Lung (tissue), 12 donors: ENCODE data around the gene GBF1. TPM values are rescaled to one million over a fixed set of nuclear protein-coding genes. Genes with fewer than 3 reads are reported as not detected.

Experiments
- ATAC-seq: fragments of 200-7000 bp; cut with Tn5 transposase; one replicate; pipeline ENCODE4 v1.9.1; 2020; ENCODE audit warnings: moderate number of reproducible peaks; ENCODE audit not compliant: insufficient read depth, low FRiP score
- DNase-seq, 3 donors: peaks; one replicate each; pipeline ENCODE4 v3.0.0-alpha.2; 2013 to 2017
- H3K27ac ChIP-seq, 2 donors: one replicate each; pipeline ENCODE4 v1.5.1; 2013; ENCODE audit warnings: mild to moderate bottlenecking in 2 of 2, moderate library complexity in 2 of 2, control low read depth in 1 of 2, inconsistent platforms in 1 of 2, low read depth in 1 of 2, low read length in 1 of 2
- H3K27me3 ChIP-seq, 3 donors: one replicate each; pipeline ENCODE4 v1.5.1; 2013; ENCODE audit warnings: low read length in 2 of 3; ENCODE audit not compliant: control insufficient read depth in 3 of 3, insufficient read depth in 3 of 3
- H3K36me3 ChIP-seq, 4 donors: one replicate each; pipeline ENCODE4 v1.5.1; 2013; ENCODE audit warnings: low read length in 4 of 4, mild to moderate bottlenecking in 1 of 4, moderate library complexity in 1 of 4; ENCODE audit not compliant: control insufficient read depth in 4 of 4, insufficient read depth in 4 of 4
- H3K4me1 ChIP-seq, 5 donors: one replicate each; pipeline ENCODE4 v1.5.1; 2013; ENCODE audit warnings: low read length in 5 of 5, mild to moderate bottlenecking in 2 of 5, moderate library complexity in 1 of 5; ENCODE audit not compliant: control insufficient read depth in 5 of 5, insufficient read depth in 5 of 5
- H3K4me3 ChIP-seq: one replicate; pipeline ENCODE4 v1.5.1; 2013; ENCODE audit warnings: mild to moderate bottlenecking, control low read depth, moderate library complexity
- H3K9ac ChIP-seq, 2 donors: one replicate each; pipeline ENCODE4 v1.5.1; 2013; ENCODE audit warnings: low read length in 2 of 2, control low read depth in 1 of 2; ENCODE audit not compliant: insufficient read depth in 1 of 2
- H3K9me3 ChIP-seq, 4 donors: one replicate each; pipeline ENCODE4 v1.5.1; 2013; ENCODE audit warnings: low read length in 3 of 4, mild to moderate bottlenecking in 1 of 4, moderate library complexity in 1 of 4; ENCODE audit not compliant: control insufficient read depth in 4 of 4, insufficient read depth in 3 of 4
- CTCF ChIP-seq: IDR thresholded peaks from 2 replicates; pipeline ENCODE4 v1.5.1; 2012; ENCODE audit warnings: mild to moderate bottlenecking; ENCODE audit errors: control extremely low read depth, extremely low read depth
- WGBS, 2 donors: extraction: QIAGEN DNeasy Blood & Tissue Kit; methylation state at CpG; one replicate each; pipeline ENCODE4 v1.1.7; 2013; 5-methylcytosine and 5-hydroxymethylcytosine counted together
- polyA plus RNA-seq, 2 donors: library from polyadenylated mRNA; stranded (reverse); fragments of 200-250 nt; gene quantifications; one replicate each; pipeline ENCODE4 v1.2.1, GENCODE V29; 2013
- total RNA-seq, 2 donors: library from RNA; depleted of rRNA in 1 of 2; stranded (reverse); fragments of >200 nt in 1 of 2; gene quantifications; one replicate each; pipeline ENCODE4 v1.2.1, GENCODE V29; 2014 to 2021
- donor health status: control.
- donor health status: control.
- donor health status: Bipolar disorder and iron deficiency.
- donor health status: healthy.
- donor health status: DM: yes; HTN: yes; CAD: no.

Gene GBF1
- total and polyA plus RNA-seq, 4 donors, result 11.6 to 48.5 (median 25.4) TPM

DNA sequence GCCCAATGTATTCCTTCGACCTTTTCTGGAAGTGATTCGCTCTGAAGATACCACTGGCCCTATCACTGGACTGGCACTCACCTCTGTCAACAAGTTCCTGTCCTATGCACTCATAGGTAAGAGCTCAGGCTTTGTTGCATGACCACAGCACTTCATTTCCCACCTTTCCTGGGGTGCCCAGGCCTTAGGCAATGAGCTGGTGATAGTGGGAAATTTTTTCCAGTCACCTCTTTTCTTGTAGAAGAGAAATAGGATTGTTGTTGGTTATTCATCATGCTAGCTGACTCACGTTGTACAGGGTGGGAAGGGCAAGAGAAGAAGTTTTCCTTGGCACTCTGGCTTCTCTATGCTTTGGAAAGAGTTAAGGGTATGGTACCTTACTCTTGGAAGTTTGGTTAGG lies 98.7 kb downstream of the GBF1 start:
- H3K27ac ChIP-seq, result no peak overlapping the region
- ATAC-seq (no peak), DNase-seq (no peak)
- no peaks in the 10 kb centered on the region for H3K27me3 ChIP-seq
- TF ChIP-seq CTCF, result no peak
- no peak overlapping the region for H3K9ac ChIP-seq
- no peaks in the 10 kb centered on the region for H3K9me3 ChIP-seq
- WGBS, 2 donors, result 92 to 97% methylated on average over 3 of the region's 3 CpGs
- peaks cover 0 to 9% (median 0%) of the 10 kb centered on the region in 5 donors for H3K4me1 ChIP-seq
- H3K36me3 ChIP-seq, result peaks cover 0 to 11% (median 5%) of the 10 kb centered on the region in 4 donors
- no peak overlapping the region for H3K4me3 ChIP-seq

DNA sequence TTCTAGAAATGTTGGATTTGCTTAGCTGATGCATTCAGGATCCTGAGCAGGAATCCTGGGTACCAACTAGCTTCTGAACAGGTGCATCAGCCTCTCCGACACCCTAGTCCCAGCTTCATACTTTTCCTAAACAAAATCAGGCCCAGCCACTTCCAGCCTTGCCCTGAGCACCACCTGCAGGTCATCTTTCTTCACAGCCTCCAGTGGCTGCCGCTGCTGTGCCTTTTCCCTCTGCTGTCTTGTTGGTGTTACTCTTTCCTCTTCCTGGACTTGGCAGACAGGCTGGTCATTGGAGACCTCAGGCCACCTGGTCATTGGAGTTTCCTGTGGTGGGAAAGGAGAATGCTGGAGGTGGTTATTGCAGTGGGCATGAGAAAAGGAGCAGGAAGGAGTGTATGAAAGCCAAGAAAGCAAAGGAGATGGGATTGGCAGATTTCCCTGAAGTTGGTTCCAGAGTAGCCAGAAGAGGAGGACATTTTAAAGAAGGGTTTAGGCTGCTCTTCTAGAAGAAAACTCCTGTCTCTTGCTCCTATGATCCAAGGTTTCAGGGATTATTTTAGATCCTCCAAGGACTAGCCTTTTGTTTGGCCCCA lies 102.0 kb downstream of the GBF1 start:
- Histone ChIP-seq H3K9ac (no peak overlapping the region), H3K27me3 (no peaks in the 10 kb centered on the region), H3K36me3 (peaks cover 8 to 22% (median 11%) of the 10 kb centered on the region in 4 donors), H3K27ac (no peak overlapping the region), H3K4me3 (no peak overlapping the region), H3K4me1 (peaks cover 0 to 9% (median 0%) of the 10 kb centered on the region in 5 donors), H3K9me3 (no peaks in the 10 kb centered on the region)
- 66 to 77% methylated on average over 2 of the region's 2 CpGs for WGBS, 2 donors
- ATAC-seq (no peak), DNase-seq (peak; percentile 45 to 50 (median 46))
- TF ChIP-seq CTCF, result peak; percentile 24

DNA sequence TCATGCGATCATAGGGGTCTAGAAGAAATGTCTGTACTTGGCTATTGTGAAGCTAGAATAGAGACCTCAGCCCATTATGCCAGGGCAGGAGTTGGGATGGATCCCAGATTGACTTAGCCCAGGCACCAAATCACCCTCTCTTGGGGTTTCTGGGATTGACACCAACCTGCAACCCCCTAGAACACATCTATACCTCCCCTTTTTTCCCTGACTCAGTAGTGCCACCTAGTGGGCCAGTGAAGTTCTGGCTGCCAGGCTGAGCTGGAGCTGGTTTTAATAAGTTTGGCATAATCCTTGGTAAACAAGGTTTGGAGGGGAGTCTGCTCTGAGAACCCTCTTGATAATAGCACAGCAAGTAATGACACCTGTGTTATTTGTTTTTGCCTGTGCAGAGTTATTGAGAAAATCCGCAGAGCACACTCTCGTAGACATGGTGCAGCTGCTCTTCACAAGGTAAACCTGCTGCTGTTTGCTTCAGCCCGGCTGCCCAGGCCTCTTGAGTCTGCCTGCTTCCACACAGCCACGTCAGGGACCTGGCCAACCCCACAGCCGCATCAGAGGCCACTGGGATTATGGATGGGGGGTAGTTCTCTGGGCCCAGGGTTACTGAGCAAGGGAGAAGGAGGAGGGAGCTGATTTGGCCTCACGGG lies 106.9 kb downstream of the GBF1 start:
- Histone ChIP-seq H3K27me3 (no peaks in the 10 kb centered on the region), H3K27ac (peak overlapping the region in 1 of 2 donors; percentile 8), H3K9me3 (no peaks in the 10 kb centered on the region), H3K4me1 (no peaks in the 10 kb centered on the region), H3K4me3 (no peak overlapping the region), H3K9ac (no peak overlapping the region), H3K36me3 (peaks cover 26 to 49% (median 29%) of the 10 kb centered on the region in 4 donors)
- TF ChIP-seq CTCF, result peak; percentile 75
- 69 to 90% methylated on average over 7 of the region's 7 CpGs for WGBS, 2 donors
- DNase-seq, result peak; percentile 71 to 81 (median 74)
- ATAC-seq, result no peak
